Measurements from ENCODE around the gene ECPAS. TPM values are rescaled to one million over a fixed set of nuclear protein-coding genes. Genes with fewer than 3 reads are reported as not detected.
"Not testable (repeated sequence)": the region's sequence is repeated elsewhere in the genome, so short reads cannot be mapped to it uniquely, and the experiment has no call there.

ECPAS gene
- polyA plus RNA-seq, 3 donors, result 78.6 to 82.9 (median 79.0) TPM

- no peak for DNase-seq (ENCODE audit: low read depth in 3 of 3, low spot score in 2 of 3)
Observed at GRCh38 chr9:111356481-111357244, 127.5 kb downstream of the ECPAS start.

- DNase-seq (ENCODE audit: low read depth in 3 of 3, low spot score in 2 of 3), result no peak
Observed at GRCh38 chr9:111352545-111352944, 131.6 kb downstream of the ECPAS start.

GRCh38 chr9:111350556-111350955 lies 133.6 kb downstream of the ECPAS start:
- DNase-seq (ENCODE audit: low read depth in 3 of 3, low spot score in 2 of 3), result no peak

- no peak for DNase-seq (ENCODE audit: low read depth in 3 of 3, low spot score in 2 of 3)
Observed at GRCh38 chr9:111349766-111350165, 134.4 kb downstream of the ECPAS start.

- DNase-seq (ENCODE audit: low read depth in 3 of 3, low spot score in 2 of 3), result no peak
Observed at GRCh38 chr9:111348821-111349271, 135.3 kb downstream of the ECPAS start.

DNA sequence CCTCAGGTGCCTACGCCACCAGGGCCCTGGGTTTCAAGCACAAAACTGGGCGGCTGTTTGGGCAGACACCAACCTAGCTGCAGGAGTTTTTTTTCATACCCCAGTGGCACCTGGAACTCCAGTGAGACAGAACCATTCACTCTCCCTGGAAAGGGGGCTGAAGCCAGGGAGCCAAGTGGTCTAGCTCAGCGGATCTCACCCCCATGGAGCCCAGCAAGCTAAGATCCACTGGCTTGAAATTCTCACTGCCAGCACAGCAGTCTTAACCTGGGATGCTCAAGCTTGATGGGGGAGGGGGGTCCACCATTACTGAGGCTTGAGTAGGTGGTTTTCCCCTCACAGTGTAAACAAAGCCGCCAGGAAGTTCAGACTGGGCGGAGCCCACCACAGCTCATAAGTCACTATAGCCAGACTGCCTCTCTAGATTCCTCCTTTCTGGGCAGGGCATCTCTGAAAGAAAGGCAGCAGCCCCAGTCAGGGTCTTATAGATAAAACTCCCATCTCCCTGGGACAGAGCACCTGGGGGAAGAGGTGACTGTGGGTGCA lies 149.8 kb downstream of the ECPAS start:
- DNase-seq (ENCODE audit: low read depth in 3 of 3, low spot score in 2 of 3), result not testable (repeated sequence)

GRCh38 chr9:111330124-111330523 lies 154.1 kb downstream of the ECPAS start, which contains the start of gene OR2K2:
TSS of gene OR2K2 (minus strand) at chr9:111330224. CDS start at chr9:111328433, 1,791 bp downstream.
- no peak for DNase-seq (ENCODE audit: low read depth in 3 of 3, low spot score in 2 of 3)

DNA sequence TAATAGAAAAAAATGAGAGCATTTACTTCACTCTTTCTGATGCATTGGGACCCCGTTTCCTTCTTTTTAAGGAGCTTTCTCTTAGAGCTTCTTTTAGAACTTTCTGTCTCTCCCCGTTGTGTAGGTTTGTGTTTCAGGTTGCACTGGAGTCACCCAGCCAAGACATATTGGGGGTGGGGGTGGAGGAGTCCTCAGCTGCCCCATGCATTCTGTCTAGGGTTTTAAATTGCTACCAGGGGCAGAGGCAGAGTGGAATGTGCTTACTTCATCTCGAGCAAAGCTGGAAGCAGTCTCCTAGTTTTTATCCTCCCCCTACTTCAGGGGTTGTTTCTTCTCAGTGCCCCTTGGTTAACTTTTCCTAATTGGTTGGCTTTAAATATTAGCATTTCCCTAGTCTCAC lies 163.6 kb downstream of the ECPAS start:
- no peak for DNase-seq (ENCODE audit: low read depth in 3 of 3, low spot score in 2 of 3)

- no peak for DNase-seq (ENCODE audit: low read depth in 3 of 3, low spot score in 2 of 3)
Observed at GRCh38 chr9:111316796-111317195, 167.4 kb downstream of the ECPAS start.

Other genes starting within 250 kb of the ECPAS start
- not detected for gene OR2K2, start 154.2 kb downstream of the ECPAS start, polyA plus RNA-seq (ENCODE audit: insufficient read length in 3 of 3)
- gene ZNF483, start 40.8 kb upstream of the ECPAS start, polyA plus RNA-seq (ENCODE audit: insufficient read length in 3 of 3), result 1 to 10 TPM; 2.2 to 2.7 (median 2.3) TPM
- gene PTGR1, start 115.3 kb upstream of the ECPAS start, polyA plus RNA-seq (ENCODE audit: insufficient read length in 3 of 3), result 100 to 1,000 TPM; 199 to 397 (median 309) TPM
- 10 to 100 TPM; 14.1 to 15.3 (median 15.1) TPM for gene DNAJC25, start 147.0 kb upstream of the ECPAS start, polyA plus RNA-seq (ENCODE audit: insufficient read length in 3 of 3)
- gene GNG10, start 177.2 kb upstream of the ECPAS start, polyA plus RNA-seq (ENCODE audit: insufficient read length in 3 of 3), result 10 to 100 TPM; 55.0 to 69.7 (median 61.0) TPM

Measured in right renal cortex interstitium (tissue), 3 donors.